Activated T-cell treated with anti-CD3 and anti-CD28 coated beads, Interleukin-2, amount 50 U/mL, for 72 hours (primary cell): ENCODE data around the gene ILDR1. TPM values are rescaled to one million over a fixed set of nuclear protein-coding genes. Genes with fewer than 3 reads are reported as not detected.
"Not testable (repeated sequence)": the region's sequence is repeated elsewhere in the genome, so short reads cannot be mapped to it uniquely, and the experiment has no call there.

Experiments
- ATAC-seq, 2 donors: fragments of 150-1000 bp; cut with Tn5 transposase; replicated peaks in 1 of 2; 2 replicates each; pipeline ENCODE4 v1.10.0; 2021; ENCODE audit warnings: moderate library complexity in 2 of 2, mild to moderate bottlenecking in 1 of 2
- DNase-seq, 2 donors: peaks; one replicate each; pipeline ENCODE4 v3.0.0; 2021 to 2022; ENCODE audit warnings: mixed read lengths in 1 of 2
- H3K27ac Mint-ChIP-seq: one replicate; pipeline ENCODE4 v1.8.0; 2022; ENCODE audit warnings: mild to moderate bottlenecking, moderate library complexity, mixed read lengths
- H3K27me3 Mint-ChIP-seq: one replicate; pipeline ENCODE4 v1.8.0; 2022; ENCODE audit warnings: low read depth, mixed read lengths
- H3K36me3 Mint-ChIP-seq, 2 donors: one replicate each; pipeline ENCODE4 v1.8.0; 2022; ENCODE audit warnings: mixed read lengths in 2 of 2, mild to moderate bottlenecking in 1 of 2; ENCODE audit not compliant: insufficient read depth in 2 of 2
- H3K4me1 Mint-ChIP-seq: one replicate; pipeline ENCODE4 v1.8.0; 2022; ENCODE audit warnings: low read depth, mixed read lengths
- H3K4me3 Mint-ChIP-seq, 2 donors: one replicate each; pipeline ENCODE4 v1.8.0; 2022; ENCODE audit warnings: mild to moderate bottlenecking in 2 of 2, mixed read lengths in 2 of 2, moderate library complexity in 2 of 2
- H3K9me3 Mint-ChIP-seq, 2 donors: one replicate each; pipeline ENCODE4 v1.8.0; 2022; ENCODE audit warnings: mixed read lengths in 2 of 2
- total RNA-seq, 2 donors: library from RNA; stranded (reverse); gene quantifications; one replicate each; pipeline ENCODE4 v1.2.3, GENCODE V29; 2022

Gene ILDR1
- total RNA-seq, 2 donors from 2014 or later, result 0.28 to 0.31 TPM

DNA sequence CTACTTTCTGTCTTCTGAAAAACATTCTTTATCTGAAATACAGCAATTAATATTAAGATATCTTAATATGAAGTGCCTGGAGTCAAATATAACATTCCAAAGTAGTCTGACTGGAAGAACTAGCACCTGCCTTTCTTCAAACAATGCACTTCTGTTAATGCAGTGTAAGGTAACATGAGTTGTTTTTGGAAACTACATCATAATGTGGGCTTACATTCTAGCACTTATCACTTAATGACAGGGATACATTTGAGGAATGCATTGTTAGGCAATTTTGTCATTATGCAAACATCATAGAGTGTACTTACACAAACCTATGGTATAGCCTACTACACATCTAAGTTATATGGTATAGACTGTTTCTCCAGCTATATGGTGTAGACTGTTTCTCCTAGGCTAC lies 78.6 kb downstream of the ILDR1 start:
- Mint-ChIP-seq H3K4me3 (no peak overlapping the region), H3K27ac (no peak overlapping the region), H3K9me3 (no peaks in the 10 kb centered on the region), H3K36me3 (no peaks in the 10 kb centered on the region), H3K4me1 (no peaks in the 10 kb centered on the region), H3K27me3 (no peaks in the 10 kb centered on the region)
- ATAC-seq (no peak), DNase-seq (no peak)

DNA sequence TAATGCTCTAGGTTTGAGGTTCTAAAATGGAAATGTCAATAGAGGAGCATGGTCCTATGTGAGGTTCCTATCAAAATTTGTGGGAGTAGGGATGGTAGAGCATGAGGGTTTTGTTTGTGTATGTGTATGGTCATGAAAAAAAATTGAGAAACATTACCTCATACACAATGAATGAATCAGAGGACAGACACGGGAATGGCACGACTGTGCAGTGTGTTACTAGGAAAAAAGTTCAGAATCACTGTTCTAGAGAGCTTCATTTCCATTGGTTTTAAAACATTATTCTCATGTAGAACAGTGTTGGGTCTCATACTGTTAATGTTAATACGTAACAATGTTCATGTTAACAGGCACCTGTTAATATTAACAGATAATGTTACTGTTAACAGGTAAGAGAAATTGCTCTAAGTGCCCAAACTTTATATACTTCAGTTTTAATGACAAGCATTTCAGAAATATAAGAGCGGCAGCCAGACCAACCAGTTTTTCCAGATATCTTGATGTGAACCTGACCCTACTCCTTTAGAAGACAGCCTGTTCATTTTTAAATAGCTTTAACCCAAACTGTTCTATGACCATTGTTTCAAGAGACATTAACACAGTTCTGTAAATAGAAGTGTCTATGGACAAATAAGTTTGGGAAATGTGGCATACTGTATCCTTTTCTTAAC lies 79.8 kb downstream of the ILDR1 start:
- Mint-ChIP-seq H3K27ac (peak overlapping the region; percentile 6), H3K9me3 (no peaks in the 10 kb centered on the region), H3K4me3 (no peak overlapping the region), H3K27me3 (no peaks in the 10 kb centered on the region), H3K4me1 (no peaks in the 10 kb centered on the region), H3K36me3 (no peaks in the 10 kb centered on the region)
- no peak for ATAC-seq
- DNase-seq, result no peak

- no peaks in the 10 kb centered on the region for H3K4me1 Mint-ChIP-seq
- H3K4me3 Mint-ChIP-seq, result no peak overlapping the region
- H3K27me3 Mint-ChIP-seq, result no peaks in the 10 kb centered on the region
- no peak for DNase-seq
- ATAC-seq, result no peak
- H3K27ac Mint-ChIP-seq, result no peak overlapping the region
- H3K9me3 Mint-ChIP-seq, result no peaks in the 10 kb centered on the region
- H3K36me3 Mint-ChIP-seq, result no peaks in the 10 kb centered on the region
Measured at GRCh38 chr3:121941592-121941991, 80.5 kb downstream of the ILDR1 start.

GRCh38 chr3:121938141-121938855 lies 83.7 kb downstream of the ILDR1 start:
- not testable (repeated sequence) for H3K36me3 Mint-ChIP-seq, DNase-seq, ATAC-seq, H3K4me1 Mint-ChIP-seq, H3K9me3 Mint-ChIP-seq, H3K27me3 Mint-ChIP-seq, H3K27ac Mint-ChIP-seq, H3K4me3 Mint-ChIP-seq

Other genes starting within 250 kb of the ILDR1 start
- gene IQCB1, start 187.2 kb downstream of the ILDR1 start, total RNA-seq, result 10 to 100 TPM; 42.2 to 58.6 TPM
- gene EAF2, start 187.0 kb downstream of the ILDR1 start, total RNA-seq, result 10 to 100 TPM; 14.2 to 17.9 TPM
- 1 to 10 TPM; 2.4 to 3.0 TPM for gene SLC15A2, start 127.8 kb downstream of the ILDR1 start, total RNA-seq
- gene CD86, start 33.1 kb upstream of the ILDR1 start, total RNA-seq, result 1 to 10 TPM; 2.4 to 2.5 TPM
- gene CASR, start 161.4 kb upstream of the ILDR1 start, total RNA-seq, result under 1 TPM; 0.17 to 0.23 TPM